Subcutaneous abdominal adipose tissue (tissue), 5 donors: ENCODE data around the gene FMN1.
"Not testable (repeated sequence)": the region's sequence is repeated elsewhere in the genome, so short reads cannot be mapped to it uniquely, and the experiment has no call there.

Experiments used
- H3K27ac ChIP-seq: one replicate; pipeline ENCODE4 v1.7.0; 2013; ENCODE audit warnings: low read depth, mild to moderate bottlenecking, inconsistent platforms, low read length, moderate library complexity
- H3K27me3 ChIP-seq, 5 donors: one replicate each; pipeline ENCODE4 v1.7.0; 2013; ENCODE audit warnings: low read length in 5 of 5, inconsistent platforms in 1 of 5; ENCODE audit not compliant: control insufficient read depth in 5 of 5, insufficient read depth in 4 of 5
- H3K36me3 ChIP-seq, 5 donors: one replicate each; pipeline ENCODE4 v1.7.0; 2013; ENCODE audit warnings: low read length in 5 of 5; ENCODE audit not compliant: control insufficient read depth in 5 of 5, insufficient read depth in 5 of 5
- H3K4me1 ChIP-seq, 5 donors: one replicate each; pipeline ENCODE4 v1.7.0; 2013; ENCODE audit warnings: low read length in 5 of 5, mild to moderate bottlenecking in 3 of 5, moderate library complexity in 1 of 5; ENCODE audit not compliant: control insufficient read depth in 5 of 5, insufficient read depth in 5 of 5
- H3K4me3 ChIP-seq, 5 donors: one replicate each; pipeline ENCODE4 v1.7.0; 2013; ENCODE audit warnings: low read length in 5 of 5, low read depth in 1 of 5
- H3K9ac ChIP-seq, 5 donors: one replicate each; pipeline ENCODE4 v1.7.0; 2013; ENCODE audit warnings: low read length in 5 of 5, mild to moderate bottlenecking in 4 of 5, moderate library complexity in 3 of 5
- H3K9me3 ChIP-seq, 5 donors: one replicate each; pipeline ENCODE4 v1.7.0; 2013; ENCODE audit warnings: low read length in 5 of 5; ENCODE audit not compliant: control insufficient read depth in 5 of 5
- donor health status: healthy.
- donor health status: healthy.
- donor health status: healthy.
- donor health status: healthy.
- donor health status: healthy.

FMN1 gene

DNA sequence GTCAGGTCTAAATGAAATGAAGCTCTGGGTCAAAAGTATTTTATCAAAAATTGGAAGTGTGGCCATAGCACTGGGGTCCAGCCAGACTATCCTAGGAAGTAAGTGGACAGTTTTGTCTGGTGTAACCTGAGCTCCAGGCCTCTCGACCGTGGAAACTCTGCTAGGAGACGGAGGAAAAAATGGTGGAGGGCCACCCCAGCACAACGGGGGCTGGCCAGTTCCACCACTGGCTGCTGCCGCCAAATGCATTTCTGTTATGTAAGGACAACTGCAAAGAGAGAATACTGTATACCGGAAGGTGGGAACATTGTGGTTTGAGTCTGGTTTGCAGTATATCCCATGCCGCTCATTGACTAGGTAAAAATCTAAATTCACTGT, 241.0 kb downstream of the FMN1 start:
- Histone ChIP-seq H3K9ac (no peak overlapping the region), H3K9me3 (no peaks in the 10 kb centered on the region), H3K4me3 (no peak overlapping the region), H3K36me3 (no peaks in the 10 kb centered on the region), H3K27ac (no peak overlapping the region), H3K4me1 (peaks cover 0 to 12% (median 5%) of the 10 kb centered on the region in 5 donors), H3K27me3 (no peaks in the 10 kb centered on the region)

GRCh38 chr15:32952901-32953532, 241.5 kb downstream of the FMN1 start:
- Histone ChIP-seq H3K27me3 (no peaks in the 10 kb centered on the region), H3K4me3 (no peak overlapping the region), H3K9ac (no peak overlapping the region), H3K4me1 (peaks cover 0 to 12% (median 5%) of the 10 kb centered on the region in 5 donors), H3K27ac (no peak overlapping the region), H3K9me3 (no peaks in the 10 kb centered on the region), H3K36me3 (no peaks in the 10 kb centered on the region)

GRCh38 chr15:32951736-32952464, 242.6 kb downstream of the FMN1 start:
- Histone ChIP-seq H3K4me1 (peaks cover 0 to 10% (median 5%) of the 10 kb centered on the region in 5 donors), H3K9ac (no peak overlapping the region), H3K9me3 (no peaks in the 10 kb centered on the region), H3K27ac (no peak overlapping the region), H3K36me3 (no peaks in the 10 kb centered on the region), H3K4me3 (no peak overlapping the region), H3K27me3 (no peaks in the 10 kb centered on the region)

DNA sequence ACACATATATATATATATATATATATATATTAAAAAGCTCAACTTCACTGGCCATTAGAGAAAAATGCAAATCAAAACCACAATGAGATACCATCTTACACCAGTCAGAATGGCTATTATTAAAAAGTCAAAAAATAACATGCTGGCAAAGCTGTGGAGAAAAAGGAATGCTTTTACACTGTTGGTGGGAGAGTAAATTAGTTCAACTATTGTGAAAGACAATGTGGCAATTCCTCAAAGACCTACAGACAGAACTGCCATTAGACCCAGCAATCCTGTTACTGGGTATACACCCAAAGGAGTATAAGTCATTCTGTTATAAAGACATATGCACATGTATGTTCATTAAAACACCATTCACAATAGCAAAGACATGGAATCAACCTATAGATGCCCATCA, 244.5 kb downstream of the FMN1 start:
- H3K27me3 ChIP-seq, H3K4me1 ChIP-seq, H3K9ac ChIP-seq, H3K4me3 ChIP-seq, H3K9me3 ChIP-seq, H3K27ac ChIP-seq, H3K36me3 ChIP-seq: not testable (repeated sequence)

DNA sequence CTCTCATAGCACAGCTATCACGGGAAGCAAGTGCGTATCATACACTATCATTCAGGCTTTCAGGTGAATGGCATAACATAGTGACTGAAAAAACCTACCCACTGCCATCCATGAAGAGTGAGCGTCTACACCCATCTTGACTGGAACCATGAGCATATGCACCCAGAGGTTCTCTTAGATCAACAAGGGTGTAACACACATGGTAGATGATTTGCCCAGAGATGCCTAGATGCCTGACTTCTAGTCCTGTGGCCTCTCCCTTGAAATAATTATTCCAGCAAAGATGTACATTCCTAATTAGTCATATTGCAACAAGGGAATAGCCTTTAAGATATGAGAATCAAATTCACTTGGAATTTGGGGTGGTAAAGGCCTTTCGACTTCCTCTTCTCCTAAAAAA, 248.3 kb downstream of the FMN1 start:
- Histone ChIP-seq H3K9ac (no peak overlapping the region), H3K27me3 (no peaks in the 10 kb centered on the region), H3K9me3 (peaks cover 0 to 2% (median 0%) of the 10 kb centered on the region in 5 donors), H3K36me3 (no peaks in the 10 kb centered on the region), H3K4me3 (no peak overlapping the region), H3K4me1 (no peaks in the 10 kb centered on the region), H3K27ac (no peak overlapping the region)

GRCh38 chr15:32944431-32944830, 250.1 kb downstream of the FMN1 start:
- H3K36me3 ChIP-seq: no peaks in the 10 kb centered on the region
- H3K9ac ChIP-seq: no peak overlapping the region
- no peak overlapping the region for H3K4me3 ChIP-seq
- no peak overlapping the region for H3K27ac ChIP-seq
- peaks cover 0 to 2% (median 0%) of the 10 kb centered on the region in 5 donors for H3K9me3 ChIP-seq
- H3K27me3 ChIP-seq: no peaks in the 10 kb centered on the region
- no peaks in the 10 kb centered on the region for H3K4me1 ChIP-seq

GRCh38 chr15:32943711-32944110, 250.8 kb downstream of the FMN1 start:
- Histone ChIP-seq H3K4me1 (no peaks in the 10 kb centered on the region), H3K27me3 (no peaks in the 10 kb centered on the region), H3K36me3 (no peaks in the 10 kb centered on the region), H3K27ac (no peak overlapping the region), H3K9ac (no peak overlapping the region), H3K9me3 (peaks cover 0 to 2% (median 0%) of the 10 kb centered on the region in 5 donors), H3K4me3 (no peak overlapping the region)

- Histone ChIP-seq H3K9ac (no peak overlapping the region), H3K27ac (no peak overlapping the region), H3K27me3 (no peaks in the 10 kb centered on the region), H3K4me1 (no peaks in the 10 kb centered on the region), H3K9me3 (peaks cover 0 to 2% (median 0%) of the 10 kb centered on the region in 5 donors), H3K36me3 (no peaks in the 10 kb centered on the region), H3K4me3 (no peak overlapping the region)
These were observed 252.1 kb downstream of the FMN1 start for GRCh38 chr15:32942401-32942841.

DNA sequence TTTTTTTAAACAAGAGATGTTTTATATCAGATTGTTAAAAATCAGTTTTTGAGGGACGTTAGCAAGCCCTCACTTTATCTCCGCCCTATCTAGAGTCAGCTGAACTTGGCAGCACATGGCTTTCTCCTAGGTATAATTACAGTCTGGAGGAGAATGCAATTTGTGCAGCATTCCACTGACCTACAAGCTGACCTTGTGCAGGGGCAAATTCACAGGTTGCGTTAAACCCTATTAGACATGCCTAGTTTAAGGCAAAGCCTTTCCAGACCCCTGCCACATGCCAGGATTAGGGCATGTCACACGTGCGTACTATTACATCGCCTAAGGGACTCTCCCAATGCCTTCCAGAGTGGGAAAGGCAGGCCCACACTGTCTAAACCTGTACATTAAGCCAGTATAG, 252.7 kb downstream of the FMN1 start:
- H3K9me3 ChIP-seq: peaks cover 0 to 2% (median 0%) of the 10 kb centered on the region in 5 donors
- H3K36me3 ChIP-seq: no peaks in the 10 kb centered on the region
- no peak overlapping the region for H3K27ac ChIP-seq
- H3K27me3 ChIP-seq: no peaks in the 10 kb centered on the region
- H3K9ac ChIP-seq: no peak overlapping the region
- no peak overlapping the region for H3K4me3 ChIP-seq
- H3K4me1 ChIP-seq: no peaks in the 10 kb centered on the region

DNA sequence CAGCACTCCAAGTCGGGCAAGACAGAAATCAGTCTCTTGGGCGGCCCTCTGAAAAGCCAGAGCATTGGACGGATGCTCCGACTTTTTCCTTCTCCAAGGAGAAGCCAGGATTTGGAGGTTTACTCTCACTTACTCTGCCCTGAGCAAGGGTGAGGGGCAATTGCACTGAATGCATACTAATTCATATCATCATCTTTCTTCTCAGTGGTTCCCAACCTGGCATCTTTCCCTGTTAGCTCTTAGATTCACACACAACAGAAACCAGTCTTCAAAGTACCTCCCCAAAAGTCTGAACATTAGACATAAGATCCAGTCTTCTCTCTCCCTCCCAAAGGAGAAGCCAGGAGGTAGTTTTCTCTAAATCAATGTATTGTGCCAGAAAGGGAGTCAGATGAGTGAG, 257.5 kb downstream of the FMN1 start:
- H3K9ac ChIP-seq: no peak overlapping the region
- H3K27ac ChIP-seq: no peak overlapping the region
- no peaks in the 10 kb centered on the region for H3K4me1 ChIP-seq
- H3K27me3 ChIP-seq: no peaks in the 10 kb centered on the region
- H3K36me3 ChIP-seq: no peaks in the 10 kb centered on the region
- H3K9me3 ChIP-seq: no peaks in the 10 kb centered on the region
- H3K4me3 ChIP-seq: no peak overlapping the region
